A204.1 (cell line): ENCODE results near the gene NAGPA.

ENCODE experiments used
- FAIRE-seq: peaks from 2 replicates; lab custom pipeline; 2012; peaks lifted over from hg19 to GRCh38; lab: Jason Lieb, UNC

NAGPA gene

DNA sequence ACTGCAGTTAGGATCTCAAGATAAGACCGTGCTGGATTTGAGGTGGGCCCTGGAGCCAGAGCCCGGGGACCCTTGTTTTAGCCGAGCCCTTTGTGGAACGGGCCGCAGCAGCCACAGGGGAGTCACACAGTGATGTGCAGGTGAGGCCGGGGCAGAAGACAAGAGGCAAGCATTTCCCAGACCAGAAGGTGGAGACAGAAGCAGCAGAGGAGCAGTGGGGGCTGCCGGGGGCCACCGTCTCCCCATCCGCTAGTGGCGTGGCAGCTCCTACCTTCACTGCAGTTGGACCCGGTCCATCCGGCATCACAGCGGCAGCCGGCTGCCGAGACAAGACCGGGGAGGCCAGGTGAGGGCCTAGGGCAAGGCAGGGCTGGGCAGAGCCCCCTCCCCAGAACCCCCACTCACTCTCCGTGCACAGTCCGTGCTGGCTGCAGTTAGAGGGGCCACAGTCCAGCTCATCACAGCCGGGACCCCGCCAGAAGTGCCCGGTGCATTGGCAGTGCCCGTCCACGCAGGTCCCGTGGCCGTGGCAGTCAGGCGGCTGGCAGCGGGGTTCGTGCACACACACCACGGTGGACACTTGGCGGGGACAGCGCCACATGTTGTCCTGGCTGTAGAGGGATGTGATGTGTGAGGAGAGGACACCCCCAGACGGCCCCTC, 6.0 kb downstream of the NAGPA start:
- FAIRE-seq, result no peak

DNA sequence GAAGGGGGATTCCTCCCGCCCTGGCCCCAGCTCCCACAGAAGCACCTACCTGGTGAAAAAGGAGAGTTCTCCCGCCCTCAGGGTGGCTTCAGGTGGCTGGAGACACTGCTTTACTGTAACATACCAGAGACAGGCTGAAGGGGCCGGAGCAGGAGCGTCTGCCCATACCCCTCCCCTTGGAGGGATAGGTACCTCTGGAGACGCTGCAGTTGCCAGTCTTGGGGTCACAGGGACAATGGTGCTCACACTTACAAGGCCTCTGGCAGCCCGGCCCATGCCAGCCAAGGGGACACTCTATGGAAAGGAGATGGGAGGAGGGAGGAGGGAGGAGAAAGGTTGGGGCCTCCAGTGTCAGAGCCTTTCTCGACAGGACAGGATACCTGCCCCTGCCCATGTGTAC, 6.6 kb downstream of the NAGPA start:
- FAIRE-seq, result no peak

DNA sequence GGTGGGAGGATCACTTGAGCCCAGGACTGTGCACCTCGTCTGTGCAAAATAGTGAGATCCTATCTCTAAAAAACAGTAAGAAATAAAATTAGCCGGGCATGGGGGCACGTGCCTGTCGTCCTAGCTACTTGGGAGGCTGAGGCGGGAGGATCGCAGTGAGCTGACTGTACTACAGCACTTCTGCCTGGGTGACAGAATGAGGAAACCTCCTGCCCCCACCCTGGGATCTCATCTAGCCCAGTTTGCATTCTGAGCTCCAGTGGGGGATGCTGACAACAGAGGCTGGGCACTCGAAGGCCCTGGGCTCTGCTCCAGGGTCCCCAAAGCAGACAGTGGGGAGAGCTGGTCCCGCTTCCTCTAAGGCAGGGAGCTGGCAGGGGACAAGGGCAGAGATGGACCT, 7.1 kb downstream of the NAGPA start:
- FAIRE-seq, result no peak

DNA sequence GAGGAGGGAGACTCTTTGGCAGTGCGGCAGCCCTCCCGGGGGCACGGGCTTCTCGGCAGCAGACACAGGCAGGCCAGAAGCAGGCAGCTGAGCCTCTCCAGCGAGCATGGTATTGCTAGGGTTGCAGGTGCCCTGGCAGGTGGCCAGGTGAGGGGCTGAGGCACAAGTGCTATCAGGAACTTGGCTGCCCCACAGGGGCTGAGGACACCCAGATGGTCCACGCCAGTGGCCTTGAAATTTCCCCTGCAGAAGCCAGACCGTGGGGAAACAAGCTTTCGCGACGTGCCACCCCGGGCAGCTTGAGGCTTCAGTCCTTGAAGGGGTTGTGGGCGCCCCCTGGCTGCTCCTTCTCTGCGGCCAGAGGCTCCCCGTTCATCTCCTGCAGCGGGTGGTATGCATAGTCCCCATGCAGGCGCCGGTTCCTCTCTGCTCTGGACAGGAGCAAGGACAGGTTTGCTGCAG, 8.5 kb downstream of the NAGPA start:
- no peak for FAIRE-seq

DNA sequence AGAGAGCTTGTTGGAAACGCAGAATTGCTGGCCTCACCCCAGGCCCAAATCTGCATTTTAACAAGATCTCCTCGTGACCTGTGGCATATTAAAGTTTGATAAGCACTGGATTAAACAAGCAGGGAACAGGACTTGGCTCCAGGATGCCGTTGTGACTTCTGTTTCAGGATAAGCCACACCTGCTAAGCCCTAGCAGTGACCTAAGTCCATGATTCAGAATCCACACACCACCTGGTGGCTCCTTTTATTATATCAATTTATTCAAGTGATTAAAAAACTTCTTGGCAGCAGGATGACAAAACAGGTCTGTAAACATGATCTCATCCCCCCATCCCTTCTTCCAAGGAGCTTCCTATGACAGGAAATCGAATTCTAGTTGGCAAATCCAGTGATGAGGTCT, 9.1 kb downstream of the NAGPA start:
- FAIRE-seq, result no peak

DNA sequence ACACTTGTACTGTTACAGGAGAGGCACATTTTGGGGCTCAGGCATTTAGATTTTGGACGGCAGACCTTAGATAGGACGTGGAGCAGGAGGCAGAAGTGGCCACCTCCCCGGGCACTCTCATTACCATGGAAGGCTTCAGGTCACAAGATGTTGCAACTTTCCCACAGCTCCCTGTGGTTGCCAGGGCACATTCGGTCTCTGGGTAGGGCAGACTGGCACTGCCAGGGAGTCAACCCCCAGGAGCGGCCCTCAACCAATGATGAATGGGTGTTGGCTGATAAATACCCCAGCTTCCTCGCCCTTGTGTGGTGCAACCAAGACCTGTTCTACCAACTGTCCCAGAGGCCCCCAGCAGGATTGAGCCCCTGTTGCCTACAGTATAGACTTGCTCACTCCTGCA, 11.2 kb downstream of the NAGPA start:
- no peak for FAIRE-seq

DNA sequence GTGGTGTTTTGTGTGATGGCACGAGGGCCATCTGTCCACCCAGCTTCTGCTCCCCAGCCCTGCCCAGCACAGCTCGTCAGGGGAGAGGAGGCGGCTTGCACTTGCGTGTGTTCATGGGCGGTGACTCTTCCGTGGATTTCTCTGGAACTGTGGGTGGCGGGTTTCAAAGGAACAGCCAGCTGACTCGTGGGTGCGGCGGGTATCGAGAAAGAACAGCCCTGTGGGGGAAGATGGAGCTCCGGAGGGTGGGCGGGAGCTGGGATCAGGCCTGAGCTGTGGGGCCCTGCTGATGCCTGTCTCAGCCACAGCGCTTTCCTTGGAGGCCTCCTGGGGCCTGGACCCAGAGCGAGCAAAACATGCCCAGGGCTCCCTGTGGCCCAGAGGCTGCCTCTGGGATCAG, 13.2 kb downstream of the NAGPA start:
- FAIRE-seq, result no peak

DNA sequence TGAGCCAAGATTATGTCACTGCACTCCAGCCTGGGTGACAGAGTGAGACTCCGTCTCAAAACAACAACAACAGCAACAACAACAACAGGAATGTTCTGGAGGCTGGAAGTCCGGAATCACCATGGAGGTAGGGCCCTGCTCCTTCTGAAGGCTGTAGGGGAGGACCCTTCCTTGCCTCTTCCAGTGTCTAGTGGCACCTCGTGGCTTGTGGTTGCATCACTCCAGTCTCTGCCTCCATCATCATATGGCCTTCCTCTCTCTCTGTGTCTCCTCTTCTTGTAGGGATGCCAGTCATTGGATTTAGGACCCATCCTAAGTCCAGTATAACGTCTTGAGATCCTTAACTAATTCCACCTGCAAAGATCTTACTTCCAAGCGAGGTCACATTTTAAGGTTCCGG, 14.0 kb downstream of the NAGPA start:
- FAIRE-seq, result no peak

DNA sequence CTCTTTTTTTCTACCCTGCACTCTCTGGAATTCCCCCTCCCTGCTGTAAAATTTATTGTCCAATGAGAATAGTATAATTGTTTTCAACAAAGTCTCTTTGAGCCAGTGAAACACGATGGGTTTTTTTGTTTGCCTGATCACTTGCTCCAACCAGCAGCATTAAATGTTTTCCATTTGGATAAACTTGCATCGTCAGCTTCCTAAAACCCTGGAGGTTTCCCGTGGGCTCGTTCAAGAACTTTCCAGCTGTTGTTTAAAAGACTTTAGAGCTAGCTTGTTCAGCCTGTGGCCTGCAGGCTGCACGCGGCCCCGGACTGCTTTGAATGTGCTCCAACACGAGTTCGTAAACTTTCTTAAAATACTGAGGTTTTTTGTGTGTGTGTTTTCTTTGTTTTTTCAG, 14.9 kb downstream of the NAGPA start:
- no peak for FAIRE-seq

DNA sequence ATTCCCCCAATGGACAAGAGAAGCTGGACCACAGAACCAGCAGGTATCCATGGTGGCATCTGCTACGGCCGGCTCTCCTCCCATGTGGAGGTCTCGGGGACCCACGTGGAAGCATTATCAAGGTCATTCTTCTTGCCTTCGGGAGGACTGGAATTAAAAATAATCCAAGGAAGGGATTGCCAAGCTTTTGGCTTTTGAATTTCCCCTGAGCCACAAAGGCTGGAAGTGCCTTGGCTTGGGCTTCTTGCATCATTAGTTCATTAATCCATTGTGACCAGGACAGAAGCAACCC, 16.1 kb downstream of the NAGPA start:
- FAIRE-seq, result no peak

DNA sequence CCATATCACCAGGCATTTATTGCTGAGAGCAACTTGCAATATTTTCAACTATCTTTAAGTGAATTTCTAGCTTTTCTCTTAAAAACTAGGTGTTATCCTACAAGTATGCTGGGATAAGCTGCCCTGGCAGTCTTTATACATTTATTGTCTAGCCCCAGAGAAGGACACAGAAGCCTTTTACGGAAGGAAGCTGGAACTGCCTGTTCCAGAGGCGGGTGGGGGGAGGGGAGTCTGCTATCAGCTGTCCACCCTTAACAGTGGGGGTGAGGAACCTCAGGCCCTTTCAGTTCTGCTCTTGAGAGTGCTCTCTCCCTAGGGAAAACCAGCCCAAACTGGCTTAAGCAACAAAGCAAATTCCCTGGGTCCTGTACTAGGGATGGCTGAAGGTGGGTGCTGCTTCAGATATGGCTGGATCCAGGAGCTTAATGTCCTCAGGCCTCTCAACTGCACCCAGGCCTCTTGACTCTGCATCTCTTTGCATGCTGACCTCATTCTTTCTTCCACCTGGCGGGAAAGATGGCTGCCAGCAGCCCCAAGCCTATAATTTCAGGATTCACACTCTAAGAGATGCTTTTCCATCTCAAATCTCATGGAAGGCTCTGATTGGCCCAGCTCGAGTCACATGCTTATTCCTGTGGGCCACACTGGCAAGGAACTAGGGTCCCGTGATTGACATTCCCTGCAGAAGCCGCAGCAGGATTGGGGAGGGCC, 16.6 kb downstream of the NAGPA start:
- no peak for FAIRE-seq

DNA sequence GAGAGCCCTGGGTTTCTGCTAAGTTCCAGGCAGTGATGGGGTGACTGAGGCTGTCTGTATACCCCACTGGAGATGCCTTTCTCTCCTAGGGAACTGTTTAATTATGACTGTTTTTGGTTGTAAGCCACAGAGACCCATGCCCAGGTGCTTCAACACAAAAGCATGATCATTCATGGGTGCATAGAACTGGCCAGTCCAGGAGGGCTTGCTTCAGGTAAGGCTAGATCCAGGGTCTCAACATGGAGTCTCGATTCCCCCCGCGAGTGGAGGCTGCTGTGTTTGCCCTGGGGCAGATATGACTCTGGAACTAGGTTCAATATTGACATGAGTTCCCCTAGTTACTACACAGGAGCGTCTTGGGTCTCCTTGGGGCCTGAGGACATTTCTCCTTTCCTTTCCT, 17.8 kb downstream of the NAGPA start:
- no peak for FAIRE-seq

DNA sequence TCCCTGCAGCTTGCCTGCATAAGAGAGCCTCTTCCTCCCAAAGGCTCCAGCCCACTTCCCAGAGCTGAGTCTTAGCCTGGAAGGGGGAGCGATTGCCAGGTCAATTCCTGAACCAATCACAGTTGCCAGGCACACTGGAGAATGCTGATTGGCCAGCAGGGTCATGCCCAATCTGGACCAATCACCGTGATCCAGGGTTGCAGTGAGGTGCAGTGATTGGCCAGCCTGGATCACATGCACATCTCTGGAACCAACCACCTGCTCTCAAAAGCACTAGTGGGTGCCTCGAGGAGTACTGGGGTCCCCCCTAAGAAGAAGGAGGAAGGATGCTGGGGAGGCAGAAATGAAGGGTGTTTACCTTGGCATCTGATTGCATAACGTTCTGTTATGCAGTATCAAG, 18.4 kb downstream of the NAGPA start:
- no peak for FAIRE-seq

DNA sequence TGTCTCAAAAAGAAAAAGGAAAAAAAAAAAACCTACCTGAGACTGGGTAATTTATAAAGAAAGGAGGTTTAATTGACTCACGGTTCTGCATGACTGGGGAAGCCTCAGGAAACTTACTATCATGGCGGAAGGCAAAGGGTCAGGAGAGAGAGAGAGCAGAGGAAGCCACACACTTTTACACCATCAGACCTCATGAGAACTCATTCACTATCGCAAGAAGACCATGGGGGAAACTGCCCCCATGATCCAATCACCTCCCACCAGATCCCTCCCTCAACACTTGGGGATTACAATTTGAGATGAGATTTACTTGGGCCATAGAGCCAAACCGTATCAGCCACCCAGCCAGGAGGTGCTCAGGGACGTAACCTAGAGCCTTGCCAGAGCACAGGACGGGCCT, 20.8 kb downstream of the NAGPA start:
- FAIRE-seq, result no peak

DNA sequence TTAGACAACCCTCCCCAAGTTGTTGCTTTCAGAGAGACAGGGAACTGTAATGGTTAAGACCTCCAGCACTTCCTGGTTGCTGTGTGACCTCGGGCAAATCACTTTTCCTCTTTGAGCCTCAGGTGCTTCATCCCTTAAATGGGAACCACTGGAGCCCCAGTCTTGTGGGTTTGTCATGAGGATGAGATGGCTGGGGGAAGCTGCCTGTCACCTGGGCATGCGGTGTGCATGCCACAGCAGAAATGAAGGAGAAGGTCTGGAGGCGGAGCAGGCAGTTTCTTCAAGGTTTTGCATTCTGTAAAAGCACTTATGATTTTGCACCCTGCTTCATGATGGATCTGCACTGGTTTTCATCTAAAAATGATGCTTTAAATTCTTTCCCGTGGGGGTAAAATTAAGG, 22.1 kb downstream of the NAGPA start:
- no peak for FAIRE-seq

DNA sequence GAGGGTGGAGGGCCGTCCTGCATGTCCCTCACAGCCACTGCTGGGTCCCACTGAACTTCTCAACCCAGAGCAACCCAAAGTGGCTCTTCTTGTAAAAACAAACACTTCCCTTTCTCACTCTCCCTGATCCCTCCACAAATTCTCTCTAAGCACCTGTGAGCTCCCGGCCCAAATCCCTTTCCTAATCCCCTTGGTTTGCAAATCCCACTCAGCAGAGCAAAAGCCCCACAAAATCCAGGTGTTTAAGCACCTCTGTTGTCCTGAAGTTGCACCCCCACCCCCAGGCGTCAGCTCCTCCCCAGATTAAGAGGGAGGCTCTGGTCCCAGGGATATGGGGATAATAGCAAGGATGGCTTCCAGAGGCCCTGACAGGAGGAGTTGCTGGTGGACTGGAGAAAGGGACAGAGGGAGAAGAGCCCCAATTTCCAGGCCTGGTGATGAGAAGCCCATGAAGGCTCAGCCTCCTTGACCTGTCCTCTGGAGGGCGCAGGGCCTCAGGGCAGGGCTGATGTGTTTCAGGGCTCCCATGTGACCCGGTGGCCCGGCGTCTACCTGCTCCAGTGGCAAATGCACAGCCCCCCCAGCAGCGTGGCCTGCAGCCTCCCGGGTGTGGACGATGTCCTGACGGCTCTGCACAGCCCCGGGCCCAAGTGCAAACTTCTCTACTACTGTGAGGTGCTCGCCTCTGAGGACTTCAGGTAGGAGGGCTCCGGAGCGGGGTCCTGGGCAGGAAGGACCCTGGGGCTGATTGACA, 23.0 kb downstream of the NAGPA start:
- FAIRE-seq, result no peak

DNA sequence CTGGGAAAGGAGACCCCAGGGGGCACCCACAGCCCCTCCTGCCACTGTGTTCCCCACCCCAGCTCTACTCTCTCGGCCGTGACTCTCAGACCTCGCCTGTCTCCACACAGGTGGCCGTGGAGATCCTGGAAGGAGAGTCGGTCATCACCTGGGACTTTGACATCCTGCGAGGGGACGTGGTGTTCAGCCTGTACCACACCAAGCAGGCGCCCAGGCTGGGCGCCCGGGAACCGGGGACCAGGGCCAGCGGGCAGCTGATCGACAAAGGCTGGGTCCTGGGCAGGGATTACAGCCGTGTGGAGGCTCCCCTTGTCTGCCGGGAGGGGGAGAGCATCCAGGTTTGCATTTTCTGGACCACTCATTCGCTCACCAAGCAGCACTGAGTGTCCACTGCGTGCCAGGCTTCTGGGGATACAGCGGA, 25.4 kb downstream of the NAGPA start:
- FAIRE-seq, result no peak

DNA sequence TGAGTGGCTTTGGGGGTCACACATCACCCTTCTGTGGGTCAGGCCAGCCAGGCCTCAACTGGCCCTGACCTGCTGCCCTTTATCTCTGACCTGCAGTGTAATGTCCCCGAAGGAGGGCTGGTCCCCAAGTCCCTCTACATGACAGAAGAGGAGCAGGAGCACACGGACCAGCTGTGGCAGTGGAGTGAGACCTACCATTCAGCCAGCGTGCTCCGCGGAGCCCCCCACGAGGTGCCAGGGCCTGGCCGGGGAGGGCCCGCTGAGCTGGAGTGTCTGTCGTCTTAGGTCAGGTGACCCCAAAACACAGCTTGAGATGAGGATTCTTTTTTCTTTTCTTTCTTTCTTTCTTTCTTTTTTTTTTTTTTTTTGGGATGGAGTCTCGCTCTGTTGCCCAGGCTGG, 26.5 kb downstream of the NAGPA start:
- no peak for FAIRE-seq

DNA sequence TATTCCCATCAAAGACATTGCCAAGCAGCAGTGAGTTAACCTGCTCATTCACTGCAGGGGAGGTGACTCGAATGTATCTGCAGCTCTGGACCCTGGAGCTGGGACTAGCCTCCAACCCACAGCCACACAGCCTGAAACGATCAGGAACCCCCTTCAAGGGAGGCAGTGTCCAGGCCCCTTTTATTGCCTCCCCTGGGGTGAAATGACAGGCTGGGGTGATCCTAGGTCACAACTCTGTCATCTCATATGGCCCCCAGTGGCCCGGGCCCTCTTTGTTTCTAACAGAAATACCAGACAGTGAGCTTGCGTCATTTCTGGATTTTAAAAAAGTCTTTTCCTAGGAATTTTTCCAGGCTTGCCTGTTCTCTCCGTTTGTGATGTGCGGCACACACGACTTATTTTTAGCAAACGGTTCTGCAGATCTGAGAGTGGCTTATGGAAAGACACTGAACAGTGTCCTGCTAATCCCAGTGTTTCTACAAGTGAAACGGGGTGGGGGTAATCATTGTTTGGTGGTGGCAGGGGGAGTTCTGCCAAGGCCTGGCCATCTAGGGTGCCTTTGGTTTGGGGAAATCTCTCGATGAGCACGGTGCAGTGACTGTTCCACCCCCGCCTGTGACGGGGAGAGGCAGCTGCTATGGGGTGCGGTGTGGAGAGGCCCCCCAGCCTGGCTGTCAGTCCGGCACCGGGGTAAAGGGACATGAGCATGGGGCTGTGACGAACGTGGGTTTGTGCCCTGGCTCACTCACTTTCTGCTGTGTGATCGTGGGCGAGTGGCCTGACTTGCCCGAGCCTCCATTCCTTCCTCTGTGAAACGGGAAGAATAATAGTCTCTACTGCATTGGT, 27.2 kb downstream of the NAGPA start:
- FAIRE-seq, result no peak

DNA sequence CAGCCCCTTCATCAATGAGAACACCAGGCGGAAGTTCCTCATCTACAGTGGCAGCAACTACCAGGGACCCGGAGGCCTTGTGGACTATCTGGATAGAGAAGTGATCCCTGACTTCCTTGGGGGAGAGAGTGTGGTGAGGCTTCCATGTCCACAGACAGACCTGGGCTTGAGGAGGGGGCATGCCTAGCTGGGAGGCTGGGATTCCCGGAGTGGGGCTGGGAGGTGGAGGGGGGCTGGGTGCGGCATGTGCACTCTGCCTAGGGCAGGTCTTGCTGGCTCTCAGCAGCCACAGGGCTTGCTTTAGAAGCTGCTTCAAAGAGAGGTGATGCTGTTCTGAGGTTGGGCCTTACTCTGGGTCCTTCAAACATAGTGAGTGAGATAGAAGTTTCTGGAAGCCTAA, 27.8 kb downstream of the NAGPA start:
- no peak for FAIRE-seq

DNA sequence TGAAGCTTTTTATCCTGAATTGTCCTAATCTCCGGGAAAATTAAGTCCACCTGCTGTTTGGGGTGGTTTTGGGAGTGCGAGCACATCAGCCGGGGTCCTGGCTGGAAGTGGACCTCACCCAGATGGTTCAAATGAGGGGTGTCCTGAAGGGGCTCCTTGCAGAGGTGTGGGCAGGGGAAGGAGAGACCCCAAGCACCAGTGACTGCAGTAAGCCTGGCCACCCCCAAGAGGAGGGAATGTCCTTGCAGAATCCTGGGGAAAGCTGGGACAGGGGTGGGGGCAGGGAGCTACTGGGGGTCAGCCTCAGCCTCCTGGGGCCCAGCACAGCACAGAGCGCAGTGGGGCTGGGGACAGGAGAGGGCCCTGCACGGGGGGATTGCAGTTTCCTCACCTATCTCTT, 29.4 kb downstream of the NAGPA start:
- FAIRE-seq, result no peak

DNA sequence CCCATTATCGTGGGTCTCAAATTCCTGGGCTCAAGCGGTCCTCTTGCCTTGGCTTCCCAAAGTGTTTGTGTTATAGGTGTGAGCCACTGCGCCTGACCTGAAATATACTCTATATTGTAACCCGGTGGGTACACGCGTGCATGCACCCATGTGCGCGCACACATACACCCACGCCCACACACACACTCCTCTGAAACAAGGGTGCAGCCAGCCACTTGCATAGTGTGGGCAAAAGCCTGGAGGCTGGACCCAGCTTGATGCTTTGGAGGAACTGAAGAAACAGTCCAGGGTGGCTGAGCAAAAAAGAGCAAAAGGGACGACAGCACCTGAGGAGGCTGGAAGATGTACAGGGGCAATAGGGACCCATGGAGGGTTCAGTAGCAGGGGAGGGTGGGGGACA, 29.9 kb downstream of the NAGPA start:
- FAIRE-seq, result no peak

DNA sequence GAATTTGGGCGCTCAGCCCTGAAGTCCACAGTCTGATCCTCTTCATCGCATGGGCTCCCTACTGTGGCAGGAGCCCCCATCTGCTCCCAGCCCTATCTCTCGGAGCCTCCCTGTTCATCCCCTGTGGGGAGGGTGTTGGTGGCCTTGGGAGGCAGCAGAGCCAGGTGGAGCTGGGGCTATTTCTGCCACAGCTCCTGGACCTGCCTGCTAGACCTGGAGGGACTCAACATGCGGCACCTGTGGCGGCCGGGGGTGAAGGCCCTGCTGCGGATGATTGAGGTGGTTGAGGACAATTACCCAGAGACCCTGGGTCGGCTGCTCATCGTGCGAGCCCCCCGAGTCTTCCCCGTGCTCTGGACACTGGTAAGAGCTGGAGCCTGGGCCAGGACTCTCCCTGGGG, 30.5 kb downstream of the NAGPA start:
- no peak for FAIRE-seq
